Memory B cell (primary cell): ENCODE results near the gene DOCK8.
"Not testable (repeated sequence)": the region's sequence is repeated elsewhere in the genome, so short reads cannot be mapped to it uniquely, and the experiment has no call there.

Experiments used
- ATAC-seq: fragments of 150-1000 bp; cut with Tn5 transposase; 2 replicates; pipeline ENCODE4 v1.10.0; 2021; ENCODE audit warnings: low read depth, mild to moderate bottlenecking, moderate library complexity
- DNase-seq, 2 donors: peaks; one replicate each; pipeline ENCODE4 v3.0.0; 2022; ENCODE audit warnings: low spot score in 2 of 2
- H3K27ac Mint-ChIP-seq: one replicate; pipeline ENCODE4 v1.8.0; 2022; ENCODE audit warnings: mild to moderate bottlenecking, moderate library complexity, mixed read lengths
- H3K27me3 Mint-ChIP-seq: one replicate; pipeline ENCODE4 v1.8.0; 2022; ENCODE audit warnings: mixed read lengths
- H3K36me3 Mint-ChIP-seq: one replicate; pipeline ENCODE4 v1.8.0; 2022; ENCODE audit warnings: mild to moderate bottlenecking, mixed read lengths
- H3K4me1 Mint-ChIP-seq: one replicate; pipeline ENCODE4 v1.8.0; 2022; ENCODE audit warnings: mixed read lengths
- H3K4me3 Mint-ChIP-seq: one replicate; pipeline ENCODE4 v1.8.0; 2022; ENCODE audit warnings: mild to moderate bottlenecking, moderate library complexity, mixed read lengths
- H3K9me3 Mint-ChIP-seq: one replicate; pipeline ENCODE4 v1.8.0; 2022; ENCODE audit warnings: mixed read lengths

DOCK8 gene

GRCh38 chr9:396396-396795, 181.7 kb downstream of the DOCK8 start:
- H3K4me3 Mint-ChIP-seq = no peak overlapping the region
- no peak overlapping the region for H3K27ac Mint-ChIP-seq
- H3K27me3 Mint-ChIP-seq = no peaks in the 10 kb centered on the region
- DNase-seq = no peak
- ATAC-seq = no peak
- peaks cover 31% of the 10 kb centered on the region for H3K36me3 Mint-ChIP-seq
- H3K9me3 Mint-ChIP-seq = peaks cover 3% of the 10 kb centered on the region
- peaks cover 4% of the 10 kb centered on the region for H3K4me1 Mint-ChIP-seq

GRCh38 chr9:398085-398484, 183.4 kb downstream of the DOCK8 start:
- Mint-ChIP-seq H3K4me1 (peaks cover 4% of the 10 kb centered on the region), H3K27me3 (no peaks in the 10 kb centered on the region), H3K4me3 (no peak overlapping the region), H3K9me3 (peaks cover 3% of the 10 kb centered on the region), H3K27ac (no peak overlapping the region), H3K36me3 (peaks cover 43% of the 10 kb centered on the region)
- ATAC-seq (no peak), DNase-seq (no peak)

- H3K9me3 Mint-ChIP-seq = peaks cover 3% of the 10 kb centered on the region
- H3K36me3 Mint-ChIP-seq = peaks cover 53% of the 10 kb centered on the region
- no peaks in the 10 kb centered on the region for H3K27me3 Mint-ChIP-seq
- H3K4me1 Mint-ChIP-seq = peaks cover 6% of the 10 kb centered on the region
- H3K27ac Mint-ChIP-seq = peak overlapping the region; percentile 50
- H3K4me3 Mint-ChIP-seq = no peak overlapping the region
- DNase-seq (no peak), ATAC-seq (no peak)
Measured at GRCh38 chr9:401223-401622, 186.6 kb downstream of the DOCK8 start.

- peaks cover 3% of the 10 kb centered on the region for H3K9me3 Mint-ChIP-seq
- H3K27me3 Mint-ChIP-seq = no peaks in the 10 kb centered on the region
- peaks cover 71% of the 10 kb centered on the region for H3K36me3 Mint-ChIP-seq
- H3K27ac Mint-ChIP-seq = peak overlapping the region; percentile 57
- peaks cover 20% of the 10 kb centered on the region for H3K4me1 Mint-ChIP-seq
- DNase-seq = no peak
- no peak for ATAC-seq
- no peak overlapping the region for H3K4me3 Mint-ChIP-seq
Measured at GRCh38 chr9:404234-404633, 189.6 kb downstream of the DOCK8 start.

- H3K4me3 Mint-ChIP-seq = no peak overlapping the region
- peaks cover 67% of the 10 kb centered on the region for H3K36me3 Mint-ChIP-seq
- peaks cover 20% of the 10 kb centered on the region for H3K4me1 Mint-ChIP-seq
- DNase-seq (no peak), ATAC-seq (no peak)
- peaks cover 2% of the 10 kb centered on the region for H3K9me3 Mint-ChIP-seq
- no peaks in the 10 kb centered on the region for H3K27me3 Mint-ChIP-seq
- no peak overlapping the region for H3K27ac Mint-ChIP-seq
Measured at GRCh38 chr9:405341-405740, 190.7 kb downstream of the DOCK8 start.

- no peaks in the 10 kb centered on the region for H3K27me3 Mint-ChIP-seq
- DNase-seq = no peak
- peak overlapping the region; percentile 70 for H3K27ac Mint-ChIP-seq
Measured at GRCh38 chr9:406886-407654, 192.4 kb downstream of the DOCK8 start.

GRCh38 chr9:409655-410054, 195.0 kb downstream of the DOCK8 start:
- H3K27ac Mint-ChIP-seq, H3K27me3 Mint-ChIP-seq: not testable (repeated sequence)

More at GRCh38 chr9:406886-407654, 192.4 kb downstream of the DOCK8 start:
- H3K36me3 Mint-ChIP-seq = peaks cover 61% of the 10 kb centered on the region
- no peak overlapping the region for H3K4me3 Mint-ChIP-seq
- no peak for ATAC-seq
- H3K4me1 Mint-ChIP-seq = peaks cover 16% of the 10 kb centered on the region
- H3K9me3 Mint-ChIP-seq = no peaks in the 10 kb centered on the region

GRCh38 chr9:414595-414994, 199.9 kb downstream of the DOCK8 start:
- ATAC-seq (no peak), DNase-seq (no peak)
- no peak overlapping the region for H3K4me3 Mint-ChIP-seq
- H3K4me1 Mint-ChIP-seq = no peaks in the 10 kb centered on the region
- H3K27me3 Mint-ChIP-seq = no peaks in the 10 kb centered on the region
- peaks cover 27% of the 10 kb centered on the region for H3K36me3 Mint-ChIP-seq
- no peak overlapping the region for H3K27ac Mint-ChIP-seq
- H3K9me3 Mint-ChIP-seq = no peaks in the 10 kb centered on the region

More at GRCh38 chr9:409655-410054, 195.0 kb downstream of the DOCK8 start:
- not testable (repeated sequence) for DNase-seq, H3K4me3 Mint-ChIP-seq, ATAC-seq, H3K9me3 Mint-ChIP-seq
- Mint-ChIP-seq H3K36me3 (peaks cover 46% of the 10 kb centered on the region), H3K4me1 (peaks cover 16% of the 10 kb centered on the region)

- DNase-seq (no peak), ATAC-seq (no peak)
- Mint-ChIP-seq H3K9me3 (no peaks in the 10 kb centered on the region), H3K4me3 (no peak overlapping the region), H3K27ac (peak overlapping the region; percentile 24), H3K36me3 (peaks cover 37% of the 10 kb centered on the region), H3K4me1 (no peaks in the 10 kb centered on the region), H3K27me3 (no peaks in the 10 kb centered on the region)
Measured at GRCh38 chr9:419571-420171, 205.0 kb downstream of the DOCK8 start.

- no peak overlapping the region for H3K4me3 Mint-ChIP-seq
- H3K4me1 Mint-ChIP-seq = no peaks in the 10 kb centered on the region
- DNase-seq (no peak), ATAC-seq (no peak)
- H3K27ac Mint-ChIP-seq = no peak overlapping the region
- no peaks in the 10 kb centered on the region for H3K9me3 Mint-ChIP-seq
- H3K27me3 Mint-ChIP-seq = no peaks in the 10 kb centered on the region
- peaks cover 27% of the 10 kb centered on the region for H3K36me3 Mint-ChIP-seq
Measured at GRCh38 chr9:421896-422295, 207.2 kb downstream of the DOCK8 start.

GRCh38 chr9:426264-426663, 211.6 kb downstream of the DOCK8 start:
- Mint-ChIP-seq H3K27me3 (no peaks in the 10 kb centered on the region), H3K36me3 (peaks cover 25% of the 10 kb centered on the region), H3K4me1 (no peaks in the 10 kb centered on the region), H3K4me3 (no peak overlapping the region), H3K27ac (peak overlapping the region; percentile 55), H3K9me3 (no peaks in the 10 kb centered on the region)
- ATAC-seq (no peak), DNase-seq (no peak)

- Mint-ChIP-seq H3K36me3 (peaks cover 26% of the 10 kb centered on the region), H3K4me1 (no peaks in the 10 kb centered on the region), H3K27me3 (no peaks in the 10 kb centered on the region), H3K9me3 (no peaks in the 10 kb centered on the region), H3K27ac (no peak overlapping the region), H3K4me3 (no peak overlapping the region)
- DNase-seq (no peak), ATAC-seq (no peak)
Measured at GRCh38 chr9:426976-427375, 212.3 kb downstream of the DOCK8 start.

- Mint-ChIP-seq H3K27me3 (no peaks in the 10 kb centered on the region), H3K27ac (peak overlapping the region; percentile 50), H3K36me3 (peaks cover 44% of the 10 kb centered on the region), H3K9me3 (no peaks in the 10 kb centered on the region), H3K4me1 (no peaks in the 10 kb centered on the region), H3K4me3 (no peak overlapping the region)
- no peak for ATAC-seq
- no peak for DNase-seq
Measured at GRCh38 chr9:431701-432100, 217.0 kb downstream of the DOCK8 start.

- ATAC-seq (no peak), DNase-seq (no peak)
- Mint-ChIP-seq H3K36me3 (peaks cover 53% of the 10 kb centered on the region), H3K9me3 (no peaks in the 10 kb centered on the region), H3K27ac (no peak overlapping the region), H3K27me3 (no peaks in the 10 kb centered on the region), H3K4me3 (no peak overlapping the region), H3K4me1 (no peaks in the 10 kb centered on the region)
Measured at GRCh38 chr9:436482-436881, 221.8 kb downstream of the DOCK8 start.

- Mint-ChIP-seq H3K36me3 (peaks cover 52% of the 10 kb centered on the region), H3K4me3 (no peak overlapping the region), H3K27me3 (no peaks in the 10 kb centered on the region), H3K27ac (no peak overlapping the region), H3K9me3 (no peaks in the 10 kb centered on the region), H3K4me1 (no peaks in the 10 kb centered on the region)
- DNase-seq (no peak), ATAC-seq (no peak)
Measured at GRCh38 chr9:437066-437465, 222.4 kb downstream of the DOCK8 start.
